Type B pancreatic cell (in vitro differentiated cells): Measurements from ENCODE around the gene BAHD1. TPM values are rescaled to one million over a fixed set of nuclear protein-coding genes. Genes with fewer than 3 reads are reported as not detected.
A peak's percentile ranks its signal among the peaks of the same experiment; 100 is the strongest.

ENCODE experiments used
- DNase-seq: peaks from one replicate; pipeline ENCODE4 v3.0.0; 2021; ENCODE audit warnings: mixed read lengths; ENCODE audit not compliant: unreplicated experiment; ENCODE audit errors: extremely low spot score
- H3K27ac Mint-ChIP-seq: 2 replicates; pipeline ENCODE4 v1.8.0; 2021; ENCODE audit warnings: mild to moderate bottlenecking, mixed read lengths
- H3K27me3 Mint-ChIP-seq: 2 replicates; pipeline ENCODE4 v1.8.0; 2021; ENCODE audit warnings: mixed read lengths
- H3K36me3 Mint-ChIP-seq: 2 replicates; pipeline ENCODE4 v1.8.0; 2021; ENCODE audit warnings: mixed read lengths
- H3K4me1 Mint-ChIP-seq: one replicate; pipeline ENCODE4 v1.8.0; 2021; ENCODE audit warnings: mixed read lengths; ENCODE audit not compliant: unreplicated experiment
- H3K4me3 Mint-ChIP-seq: 2 replicates; pipeline ENCODE4 v1.8.0; 2021; ENCODE audit warnings: mild to moderate bottlenecking, mixed read lengths
- H3K9me3 Mint-ChIP-seq: 2 replicates; pipeline ENCODE4 v1.8.0; 2021; ENCODE audit warnings: mixed read lengths
- total RNA-seq: library from RNA; stranded (reverse); gene quantifications from 2 replicates; pipeline ENCODE4 v1.2.1, GENCODE V29; 2021; ENCODE audit warnings: low replicate concordance
- TF ChIP-seq, protein P1 (sequence below): fragments of 200-600 bp; sonication (generic); conservative IDR thresholded peaks from 2 replicates; pipeline ENCODE4 v1.5.0; 2021; ENCODE audit warnings: antibody characterized with exemption, mild to moderate bottlenecking

BAHD1 gene
- total RNA-seq, 1 donor from 2014 or later = 21.6 TPM

DNA sequence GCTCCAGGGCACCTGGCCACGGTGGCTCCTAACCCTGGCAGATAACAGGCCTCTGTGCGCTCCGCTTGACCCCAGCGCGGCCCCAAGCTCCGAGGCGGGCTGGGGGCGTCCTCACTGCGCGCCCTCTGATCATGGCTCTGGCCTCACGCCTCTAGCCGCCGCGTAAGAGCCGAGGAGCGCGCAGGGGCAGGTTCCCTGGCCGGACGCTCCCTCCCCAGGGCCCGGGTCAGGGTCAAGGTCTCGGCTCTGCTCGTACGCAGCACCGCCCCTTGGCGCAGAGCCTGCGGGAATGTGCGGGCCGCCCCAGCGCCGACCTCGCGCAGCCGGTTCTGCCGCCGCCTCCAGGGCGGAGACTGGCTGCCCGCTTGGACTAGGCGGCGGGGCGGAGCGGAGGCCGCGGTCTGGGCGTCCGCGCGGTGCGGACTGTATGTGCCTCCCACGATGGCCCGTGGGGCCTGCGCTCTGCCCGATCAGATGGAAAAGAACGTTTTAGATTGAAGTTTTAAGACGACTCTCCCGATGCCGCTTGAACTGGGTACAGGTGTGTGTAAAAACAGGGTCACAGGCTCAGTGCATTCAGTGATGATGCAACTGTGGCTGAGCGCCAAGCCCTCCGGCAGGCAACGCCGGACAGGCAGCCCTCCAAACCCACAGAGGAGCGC, 70.8 kb downstream of the BAHD1 start:
- H3K27ac Mint-ChIP-seq = no peak overlapping the region
- TF ChIP-seq, protein P1, sequence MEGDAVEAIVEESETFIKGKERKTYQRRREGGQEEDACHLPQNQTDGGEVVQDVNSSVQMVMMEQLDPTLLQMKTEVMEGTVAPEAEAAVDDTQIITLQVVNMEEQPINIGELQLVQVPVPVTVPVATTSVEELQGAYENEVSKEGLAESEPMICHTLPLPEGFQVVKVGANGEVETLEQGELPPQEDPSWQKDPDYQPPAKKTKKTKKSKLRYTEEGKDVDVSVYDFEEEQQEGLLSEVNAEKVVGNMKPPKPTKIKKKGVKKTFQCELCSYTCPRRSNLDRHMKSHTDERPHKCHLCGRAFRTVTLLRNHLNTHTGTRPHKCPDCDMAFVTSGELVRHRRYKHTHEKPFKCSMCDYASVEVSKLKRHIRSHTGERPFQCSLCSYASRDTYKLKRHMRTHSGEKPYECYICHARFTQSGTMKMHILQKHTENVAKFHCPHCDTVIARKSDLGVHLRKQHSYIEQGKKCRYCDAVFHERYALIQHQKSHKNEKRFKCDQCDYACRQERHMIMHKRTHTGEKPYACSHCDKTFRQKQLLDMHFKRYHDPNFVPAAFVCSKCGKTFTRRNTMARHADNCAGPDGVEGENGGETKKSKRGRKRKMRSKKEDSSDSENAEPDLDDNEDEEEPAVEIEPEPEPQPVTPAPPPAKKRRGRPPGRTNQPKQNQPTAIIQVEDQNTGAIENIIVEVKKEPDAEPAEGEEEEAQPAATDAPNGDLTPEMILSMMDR = no peak

DNA sequence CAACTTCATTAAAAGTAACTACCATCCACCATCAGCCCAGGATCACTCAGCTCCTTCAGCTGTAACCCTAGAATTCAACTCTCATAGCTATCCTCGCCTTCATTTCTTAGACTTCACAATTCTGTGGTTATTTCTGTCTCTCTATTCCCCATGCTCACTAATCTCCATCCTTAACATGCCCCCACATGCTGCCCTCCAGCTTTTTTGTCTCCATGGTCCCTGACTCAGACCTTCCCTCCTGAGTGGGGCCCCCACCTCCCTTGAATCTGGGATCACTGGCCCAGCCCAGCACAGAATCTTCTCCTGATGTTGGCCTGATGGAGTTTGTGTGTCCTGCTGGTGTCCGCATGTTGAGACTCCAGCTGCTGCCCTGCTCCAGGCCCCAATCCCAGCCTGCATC, 71.7 kb downstream of the BAHD1 start:
- Mint-ChIP-seq H3K27me3 (peaks cover 47% of the 10 kb centered on the region), H3K4me1 (peaks cover 19% of the 10 kb centered on the region), H3K36me3 (peaks cover 4% of the 10 kb centered on the region), H3K4me3 (peak overlapping the region; percentile 88), H3K27ac (peak overlapping the region; percentile 68), H3K9me3 (no peaks in the 10 kb centered on the region)
- DNase-seq = no peak
- TF ChIP-seq, protein P1 = no peak

More for the DNA sequence above, 70.8 kb downstream of the BAHD1 start:
- Mint-ChIP-seq H3K4me1 (peaks cover 23% of the 10 kb centered on the region), H3K4me3 (peak overlapping the region; percentile 89), H3K36me3 (peaks cover 4% of the 10 kb centered on the region), H3K9me3 (no peaks in the 10 kb centered on the region), H3K27me3 (peaks cover 51% of the 10 kb centered on the region)
- DNase-seq = peak; percentile 76

DNA sequence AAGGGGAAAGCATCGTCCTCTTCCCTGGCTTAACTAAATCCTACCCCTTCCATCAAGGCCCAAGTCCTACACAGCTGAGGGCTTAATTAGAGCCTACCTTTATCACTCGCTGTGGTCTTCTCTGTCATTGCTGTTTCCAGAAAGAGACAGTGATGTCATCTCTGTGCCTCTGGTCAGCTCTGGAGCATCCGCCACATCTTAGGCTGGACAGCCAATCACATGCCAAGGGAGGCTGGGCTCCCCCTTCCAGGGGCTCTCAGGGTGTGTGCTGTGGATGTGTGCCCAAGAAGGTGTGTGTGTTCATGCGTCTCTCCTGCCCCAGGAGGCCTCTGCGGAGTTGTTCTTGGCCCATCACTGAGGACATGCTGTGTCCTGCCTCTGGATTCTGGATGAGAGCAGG, 72.9 kb downstream of the BAHD1 start:
- no peak overlapping the region for H3K4me3 Mint-ChIP-seq
- peak overlapping the region; percentile 53 for H3K27ac Mint-ChIP-seq
- DNase-seq = no peak
- peaks cover 4% of the 10 kb centered on the region for H3K36me3 Mint-ChIP-seq
- no peaks in the 10 kb centered on the region for H3K9me3 Mint-ChIP-seq
- H3K27me3 Mint-ChIP-seq = peaks cover 37% of the 10 kb centered on the region
- peaks cover 19% of the 10 kb centered on the region for H3K4me1 Mint-ChIP-seq
- TF ChIP-seq, protein P1 = no peak

DNA sequence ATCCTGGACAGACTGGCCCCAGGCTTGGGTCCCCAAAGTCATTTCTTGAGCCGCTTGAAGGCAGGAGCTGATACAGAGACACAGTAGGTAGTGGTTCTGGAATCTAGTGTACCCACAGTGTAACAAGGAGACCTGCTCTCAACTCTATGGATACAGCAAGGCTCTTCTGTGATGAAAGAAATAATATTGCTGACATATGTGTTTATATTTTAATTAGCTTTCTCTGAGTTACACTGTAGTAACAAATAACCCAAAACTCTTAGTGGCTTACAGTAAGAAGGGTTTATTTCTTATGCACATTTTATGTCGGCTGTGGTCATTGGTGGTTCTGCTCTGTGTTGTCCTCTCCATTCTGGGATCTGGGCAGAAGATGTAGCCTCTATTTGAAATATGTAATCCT, 75.6 kb downstream of the BAHD1 start:
- Mint-ChIP-seq H3K4me3 (no peak overlapping the region), H3K9me3 (no peaks in the 10 kb centered on the region), H3K27me3 (peaks cover 21% of the 10 kb centered on the region), H3K36me3 (peaks cover 4% of the 10 kb centered on the region), H3K27ac (no peak overlapping the region), H3K4me1 (peaks cover 14% of the 10 kb centered on the region)
- no peak for DNase-seq
- TF ChIP-seq, protein P1 = no peak

Other genes with a start within 250 kb of the BAHD1 start
- 7.8 and 21.2 TPM in 2 replicates for gene PAK6, start 201.9 kb upstream of the BAHD1 start, total RNA-seq
- 0.98 and 1.5 TPM in 2 replicates for gene ANKRD63, start 157.9 kb upstream of the BAHD1 start, total RNA-seq
- 0.71 and 5.8 TPM in 2 replicates for gene PLCB2, start 133.0 kb upstream of the BAHD1 start, total RNA-seq
- 12.3 and 23.6 TPM in 2 replicates for gene INAFM2, start 117.3 kb upstream of the BAHD1 start, total RNA-seq
- 1.6 and 2.4 TPM in 2 replicates for gene CCDC9B, start 100.0 kb upstream of the BAHD1 start, total RNA-seq
- 5.6 and 15.8 TPM in 2 replicates for gene PHGR1, start 89.9 kb upstream of the BAHD1 start, total RNA-seq
- 1.5 and 1.8 TPM in 2 replicates for gene DISP2, start 82.7 kb upstream of the BAHD1 start, total RNA-seq
- gene KNSTRN, start 58.2 kb upstream of the BAHD1 start, total RNA-seq = 24.1 and 52.2 TPM in 2 replicates
- 31.9 and 86.6 TPM in 2 replicates for gene IVD, start 35.2 kb upstream of the BAHD1 start, total RNA-seq
- gene CHST14, start 30.0 kb downstream of the BAHD1 start, total RNA-seq = 12.7 and 24.2 TPM in 2 replicates
- gene CCDC32, start 124.1 kb downstream of the BAHD1 start, total RNA-seq = 18.4 and 21.0 TPM in 2 replicates
- 16.2 and 18.0 TPM in 2 replicates for gene RPUSD2, start 128.3 kb downstream of the BAHD1 start, total RNA-seq
- 7.6 and 21.4 TPM in 2 replicates for gene KNL1, start 153.3 kb downstream of the BAHD1 start, total RNA-seq